ENCODE results near the gene QRICH2.
"Not testable (repeated sequence)": the region's sequence is repeated elsewhere in the genome, so short reads cannot be mapped to it uniquely, and the experiment has no call there.

GRCh38 chr17:76226749-76227148 is 81.3 kb downstream of the QRICH2 start:
- TF ChIP-seq EP300, CTCF (IDR thresholded peaks at IDR 0.05): not testable (repeated sequence)

Data from gastroesophageal sphincter (tissue), 3 donors.